H1 (cell line): ENCODE measurements around the gene SRXN1. TPM values are rescaled to one million over a fixed set of nuclear protein-coding genes. Genes with fewer than 3 reads are reported as not detected.

Experiments
- CTCF ChIA-PET: fragments of 300-600 bp; sonication (Branson Sonifier 250); formaldehyde crosslinking; loops from one replicate; lab custom pipeline; 2021; ENCODE audit not compliant: partially characterized antibody; lab: Charles Lee
- POLR2A ChIA-PET: fragments of 300-600 bp; sonication (Branson Sonifier 250); formaldehyde crosslinking; loops from one replicate; lab custom pipeline; 2021; ENCODE audit warnings: inconsistent platforms; ENCODE audit not compliant: partially characterized antibody; lab: Charles Lee
- DNase-seq, 2 experiments: peaks; one replicate each; pipeline versions ENCODE4 v3.0.0 to v3.0.0-alpha.2; 2010 to 2022; ENCODE audit warnings: low spot score in 2 of 2, low read depth in 1 of 2, mixed read lengths in 1 of 2
- FAIRE-seq: peaks from 2 replicates; lab custom pipeline; 2011; peaks lifted over from hg19 to GRCh38; lab: Jason Lieb, UNC
- H2AFZ ChIP-seq: 2 replicates; pipeline ENCODE4 v1.8.1; 2012; ENCODE audit warnings: low read length, inconsistent platforms
- H2AK5ac ChIP-seq: 2 replicates; pipeline ENCODE4 v1.6.1; 2013; ENCODE audit warnings: low read depth, low read length
- H2BK120ac ChIP-seq: replicated peaks from 2 replicates; pipeline ENCODE3; 2013; ENCODE audit warnings: low read depth, low read length, inconsistent platforms
- H2BK12ac ChIP-seq: 2 replicates; pipeline ENCODE4 v1.6.1; 2013; ENCODE audit warnings: low read depth, low read length
- H2BK15ac ChIP-seq: 2 replicates; pipeline ENCODE4 v1.6.1; 2013; ENCODE audit warnings: low read length
- H2BK20ac ChIP-seq: 2 replicates; pipeline ENCODE4 v1.6.1; 2013; ENCODE audit warnings: low read length
- H2BK5ac ChIP-seq: 2 replicates; pipeline ENCODE4 v1.6.1; 2013; ENCODE audit warnings: low read depth, low read length
- H3K14ac ChIP-seq: 2 replicates; pipeline ENCODE4 v1.6.1; 2013; ENCODE audit warnings: inconsistent platforms; ENCODE audit not compliant: insufficient read length
- H3K18ac ChIP-seq: 2 replicates; pipeline ENCODE4 v1.6.1; 2013; ENCODE audit warnings: low read length; ENCODE audit errors: extremely low read depth
- H3K23ac ChIP-seq: 2 replicates; pipeline ENCODE4 v1.6.1; 2013; ENCODE audit warnings: inconsistent platforms; ENCODE audit not compliant: insufficient read length
- H3K23me2 ChIP-seq: 2 replicates; pipeline ENCODE4 v1.6.1; 2013; ENCODE audit warnings: low read depth, low read length
- H3K27ac ChIP-seq: 2 replicates; pipeline ENCODE4 v1.6.1; 2011; ENCODE audit warnings: low read depth, low read length, inconsistent platforms
- H3K27me3 ChIP-seq, 4 experiments: replicated peaks in 1 of 4; 1 replicate in 1 of 4; 2 replicates in 3 of 4; pipeline versions ENCODE4 v1.6.1 to v1.8.1; 2011 to 2013; ENCODE audit warnings: low read length in 3 of 4, mild to moderate bottlenecking in 3 of 4, inconsistent platforms in 2 of 4, mixed read lengths in 2 of 4, moderate library complexity in 1 of 4; ENCODE audit not compliant: control insufficient read depth in 3 of 4, insufficient read depth in 3 of 4; ENCODE audit errors: extremely low read depth in 1 of 4
- H3K36me3 ChIP-seq, 4 experiments: 2 replicates each; pipeline versions ENCODE4 v1.6.1 to v1.8.1; 2011 to 2013; ENCODE audit warnings: mild to moderate bottlenecking in 4 of 4, low read length in 3 of 4, moderate library complexity in 2 of 4, control low read depth in 1 of 4, inconsistent platforms in 1 of 4; ENCODE audit not compliant: insufficient read depth in 4 of 4, control insufficient read depth in 2 of 4
- H3K4ac ChIP-seq: replicated peaks from 2 replicates; pipeline ENCODE3; 2013; ENCODE audit warnings: low read length, low read depth, mixed read lengths, inconsistent platforms; ENCODE audit not compliant: insufficient read length
- H3K4me1 ChIP-seq, 4 experiments: replicated peaks in 1 of 4; 1 replicate in 1 of 4; 2 replicates in 3 of 4; pipeline versions ENCODE4 v1.6.1 to v1.8.1; 2011 to 2013; ENCODE audit warnings: low read length in 3 of 4, inconsistent platforms in 2 of 4, mixed read lengths in 1 of 4; ENCODE audit not compliant: insufficient read depth in 4 of 4, control insufficient read depth in 3 of 4
- H3K4me2 ChIP-seq, 2 experiments: 2 replicates each; pipeline versions ENCODE4 v1.6.1 to v1.8.1; 2011 to 2013; ENCODE audit warnings: low read depth in 2 of 2, low read length in 2 of 2, control low read depth in 1 of 2, inconsistent platforms in 1 of 2, mild to moderate bottlenecking in 1 of 2; ENCODE audit not compliant: insufficient read depth in 1 of 2
- H3K4me3 ChIP-seq, 4 experiments: fragments of 200-600, 300-600 bp in 1 of 4; sonication (generic), shearing (Covaris generic), sonication (Bioruptor Twin) in 1 of 4; 2 replicates each; pipeline versions ENCODE4 v1.5.1 to v1.8.1; 2011 to 2016; ENCODE audit warnings: low read length in 4 of 4, low read depth in 3 of 4, control low read depth in 2 of 4, inconsistent platforms in 2 of 4, mild to moderate bottlenecking in 2 of 4, mixed read lengths in 1 of 4, moderate library complexity in 1 of 4; ENCODE audit not compliant: insufficient read depth in 2 of 4; ENCODE audit errors: extremely low read depth in 1 of 4
- H3K56ac ChIP-seq: replicated peaks from 2 replicates; pipeline ENCODE3; 2013; ENCODE audit warnings: low read depth, mild to moderate bottlenecking, mixed read lengths, low read length, inconsistent platforms; ENCODE audit not compliant: insufficient read length
- H3K79me1 ChIP-seq: 2 replicates; pipeline ENCODE4 v1.6.1; 2013; ENCODE audit warnings: low read depth, low read length, control low read depth
- H3K79me2 ChIP-seq, 2 experiments: 2 replicates each; pipeline versions ENCODE4 v1.6.1 to v1.8.1; 2012 to 2013; ENCODE audit warnings: low read length in 2 of 2, mild to moderate bottlenecking in 2 of 2, inconsistent platforms in 1 of 2; ENCODE audit not compliant: insufficient read depth in 2 of 2, control insufficient read depth in 1 of 2
- H3K9ac ChIP-seq, 4 experiments: replicated peaks in 1 of 4; 1 replicate in 1 of 4; 2 replicates in 3 of 4; pipeline versions ENCODE4 v1.6.1 to v1.8.1; 2011 to 2013; ENCODE audit warnings: low read depth in 3 of 4, low read length in 3 of 4, control low read depth in 2 of 4, mild to moderate bottlenecking in 2 of 4, moderate library complexity in 2 of 4, inconsistent platforms in 1 of 4; ENCODE audit errors: extremely low read depth in 1 of 4
- H3K9me3 ChIP-seq, 2 experiments: 2 replicates each; pipeline versions ENCODE4 v1.6.1 to v1.8.1; 2012 to 2013; ENCODE audit warnings: mild to moderate bottlenecking in 2 of 2, moderate library complexity in 2 of 2, control low read depth in 1 of 2, inconsistent platforms in 1 of 2, low read depth in 1 of 2, low read length in 1 of 2, mixed read lengths in 1 of 2; ENCODE audit not compliant: insufficient read depth in 2 of 2
- H4K20me1 ChIP-seq, 2 experiments: replicated peaks in 1 of 2; 2 replicates each; pipeline versions ENCODE3 to v1.8.1; 2011 to 2013; ENCODE audit warnings: inconsistent platforms in 2 of 2, low read length in 2 of 2, mild to moderate bottlenecking in 1 of 2; ENCODE audit not compliant: insufficient read depth in 2 of 2, control insufficient read depth in 1 of 2
- H4K5ac ChIP-seq: 2 replicates; pipeline ENCODE4 v1.6.1; 2013; ENCODE audit warnings: low read length, low read depth, mixed read lengths, inconsistent platforms; ENCODE audit not compliant: insufficient read length
- H4K8ac ChIP-seq: 2 replicates; pipeline ENCODE4 v1.8.0; 2013; ENCODE audit warnings: mild to moderate bottlenecking, moderate library complexity, low read length, inconsistent platforms; ENCODE audit not compliant: insufficient read depth; ENCODE audit errors: extremely low read depth
- H4K91ac ChIP-seq: replicated peaks from 2 replicates; pipeline ENCODE3; 2013; ENCODE audit warnings: low read length, mixed read lengths, inconsistent platforms; ENCODE audit not compliant: insufficient read length
- JUN ChIP-seq: IDR thresholded peaks from 2 replicates; pipeline ENCODE4 v1.6.1; 2011; ENCODE audit warnings: low read depth, mild to moderate bottlenecking, improper control_type of control experiment, low read length
- WGBS, 2 experiments: shearing (Covaris generic) in 1 of 2; methylation state at CpG; one replicate each; pipeline versions ENCODE4 v1.1.6 to v1.1.7; 2013 to 2015; ENCODE audit warnings: low lambda C conversion rate in 2 of 2, mixed read lengths in 2 of 2, inconsistent platforms in 1 of 2, low coverage in 1 of 2, missing lambda C conversion rate in 1 of 2; ENCODE audit not compliant: insufficient replicate concordance in 2 of 2, insufficient coverage in 1 of 2, insufficient read length in 1 of 2; ENCODE audit errors: extremely low coverage in 1 of 2, missing lambda C conversion rate in 1 of 2; 5-methylcytosine and 5-hydroxymethylcytosine counted together
- polyA plus RNA-seq, 7 experiments: library from polyadenylated mRNA; depleted of rRNA in 3 of 7; stranded (reverse) in 5 of 7; unstranded in 2 of 7; fragments of >200 nt in 5 of 7; fragments of 200-250 nt in 2 of 7; gene quantifications; 1 replicate in 5 of 7; 2 replicates in 1 of 7; 4 replicates in 1 of 7; pipeline versions ENCODE4 v1.2.1 to v1.2.3, GENCODE V29; 2011 to 2013; ENCODE audit warnings: missing spikeins in 2 of 7, mixed read lengths in 2 of 7
- total RNA-seq: library from RNA; stranded (reverse); fragmentation: NEBNext Ultra II Directional; extraction: Animal tissue kit (Norgen Biotek cat#: 25700); gene quantifications from 2 replicates; pipeline ENCODE4 v1.2.1, GENCODE V29; 2021

SRXN1 gene
- total and polyA plus RNA-seq, 2 of the 8 experiments (the other 6 are each of a cell fraction or from before 2014, with no cell fraction given), result 12.2 to 15.8 TPM

- Histone ChIP-seq H2BK20ac (no peak overlapping the region), H3K9me3 (no peaks in the 10 kb centered on the region), H2AK5ac (no peak overlapping the region), H3K9ac (no peak overlapping the region), H2BK15ac (no peak overlapping the region), H3K27ac (no peak overlapping the region), H3K79me2 (no peaks in the 10 kb centered on the region), H3K56ac (no peak overlapping the region), H3K23ac (no peak overlapping the region), H2BK5ac (no peak overlapping the region), H4K8ac (no peak overlapping the region), H2BK12ac (no peak overlapping the region), H3K23me2 (no peaks in the 10 kb centered on the region), H2AFZ (no peak overlapping the region), H3K4me2 (no peak overlapping the region), H3K4me1 (0 out of 7 replicates have a peak, but pooled peaks cover 0 to 5% (median 2%) of the 10 kb centered on the region in 4 experiments), H3K36me3 (no peaks in the 10 kb centered on the region), H3K4me3 (no peak overlapping the region), H4K91ac (no peak overlapping the region), H3K4ac (no peak overlapping the region), H3K18ac (no peak overlapping the region), H3K27me3 (no peaks in the 10 kb centered on the region), H3K14ac (no peak overlapping the region), H2BK120ac (no peak overlapping the region), H3K79me1 (no peaks in the 10 kb centered on the region), H4K20me1 (no peaks in the 10 kb centered on the region), H4K5ac (no peak overlapping the region)
- DNase-seq (no peak), FAIRE-seq (no peak)
- POLR2A ChIA-PET, result interaction anchor here (0.5 to 1.0 kb wide), 2 partner anchors 13 to 47 kb away, joined by 3 read pairs; no protein-coding TSS in a partner anchor
- WGBS, 2 experiments, result 92% methylated on average over 5 of the region's 5 CpGs; no CpG with 5 or more reads in 1 of the 2 experiments
- CTCF ChIA-PET, result interaction anchor here (1.0 to 3.0 kb wide), 6 partner anchors 10 to 62 kb away, joined by 3 to 15 read pairs (median 4); no protein-coding TSS in a partner anchor
- no peak for TF ChIP-seq JUN
These were observed 34.0 kb downstream of the SRXN1 start for GRCh38 chr20:618980-619379.
